Ishikawa (cell line): ENCODE data around the gene HELB.

Source experiments
- CEBPB ChIP-seq: IDR thresholded peaks from 2 replicates; pipeline ENCODE4 v1.6.1; 2012
- CREB1 ChIP-seq: IDR thresholded peaks from 2 replicates; pipeline ENCODE4 v1.6.1; 2012; ENCODE audit warnings: low read depth
- EGR1 ChIP-seq: IDR thresholded peaks from 2 replicates; pipeline ENCODE4 v1.6.1; 2012
- EP300 ChIP-seq: IDR thresholded peaks from 2 replicates; pipeline ENCODE4 v1.6.1; 2012; ENCODE audit warnings: borderline replicate concordance
- FOXM1 ChIP-seq: IDR thresholded peaks from 2 replicates; pipeline ENCODE4 v1.6.1; 2012; ENCODE audit warnings: low read depth, borderline replicate concordance
- NFIC ChIP-seq: IDR thresholded peaks from 2 replicates; pipeline ENCODE4 v1.6.1; 2012
- RAD21 ChIP-seq: IDR thresholded peaks from 2 replicates; pipeline ENCODE4 v1.6.1; 2012; ENCODE audit warnings: low read depth
- REST ChIP-seq: IDR thresholded peaks from 2 replicates; pipeline ENCODE4 v1.6.1; 2012; ENCODE audit warnings: low read depth, mild to moderate bottlenecking
- TCF12 ChIP-seq: IDR thresholded peaks from 2 replicates; pipeline ENCODE4 v1.6.1; 2012; ENCODE audit warnings: low read depth
- TEAD4 ChIP-seq: IDR thresholded peaks from 2 replicates; pipeline ENCODE4 v1.6.1; 2012
- YY1 ChIP-seq: IDR thresholded peaks from 2 replicates; pipeline ENCODE4 v1.6.1; 2012; ENCODE audit warnings: low read depth
- TF ChIP-seq, protein P1 (sequence below): IDR thresholded peaks from 2 replicates; pipeline ENCODE4 v1.6.1; 2012
- TF ChIP-seq, protein P2 (sequence below): IDR thresholded peaks from 2 replicates; pipeline ENCODE4 v1.6.1; 2012

GRCh38 chr12:66297923-66298322 is 4.4 kb upstream of the HELB start:
- TF ChIP-seq YY1 (no peak), EP300 (no peak), NFIC (no peak), TEAD4 (no peak), TCF12 (no peak), REST (no peak), CEBPB (no peak), CREB1 (no peak), RAD21 (no peak), FOXM1 (no peak), EGR1 (no peak)
- TF ChIP-seq, protein P1, sequence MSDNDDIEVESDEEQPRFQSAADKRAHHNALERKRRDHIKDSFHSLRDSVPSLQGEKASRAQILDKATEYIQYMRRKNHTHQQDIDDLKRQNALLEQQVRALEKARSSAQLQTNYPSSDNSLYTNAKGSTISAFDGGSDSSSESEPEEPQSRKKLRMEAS: no peak
- TF ChIP-seq, protein P2, sequence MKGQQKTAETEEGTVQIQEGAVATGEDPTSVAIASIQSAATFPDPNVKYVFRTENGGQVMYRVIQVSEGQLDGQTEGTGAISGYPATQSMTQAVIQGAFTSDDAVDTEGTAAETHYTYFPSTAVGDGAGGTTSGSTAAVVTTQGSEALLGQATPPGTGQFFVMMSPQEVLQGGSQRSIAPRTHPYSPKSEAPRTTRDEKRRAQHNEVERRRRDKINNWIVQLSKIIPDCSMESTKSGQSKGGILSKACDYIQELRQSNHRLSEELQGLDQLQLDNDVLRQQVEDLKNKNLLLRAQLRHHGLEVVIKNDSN: no peak
